GM19351 (cell line): ENCODE measurements around the gene ALK.

Experiments used
- ATAC-seq: cut with Tn5 transposase; IDR thresholded peaks from one replicate; pipeline ENCODE4 v1.9.1; 2021; ENCODE audit warnings: mild to moderate bottlenecking, moderate library complexity; ENCODE audit not compliant: unreplicated experiment

Gene ALK

DNA sequence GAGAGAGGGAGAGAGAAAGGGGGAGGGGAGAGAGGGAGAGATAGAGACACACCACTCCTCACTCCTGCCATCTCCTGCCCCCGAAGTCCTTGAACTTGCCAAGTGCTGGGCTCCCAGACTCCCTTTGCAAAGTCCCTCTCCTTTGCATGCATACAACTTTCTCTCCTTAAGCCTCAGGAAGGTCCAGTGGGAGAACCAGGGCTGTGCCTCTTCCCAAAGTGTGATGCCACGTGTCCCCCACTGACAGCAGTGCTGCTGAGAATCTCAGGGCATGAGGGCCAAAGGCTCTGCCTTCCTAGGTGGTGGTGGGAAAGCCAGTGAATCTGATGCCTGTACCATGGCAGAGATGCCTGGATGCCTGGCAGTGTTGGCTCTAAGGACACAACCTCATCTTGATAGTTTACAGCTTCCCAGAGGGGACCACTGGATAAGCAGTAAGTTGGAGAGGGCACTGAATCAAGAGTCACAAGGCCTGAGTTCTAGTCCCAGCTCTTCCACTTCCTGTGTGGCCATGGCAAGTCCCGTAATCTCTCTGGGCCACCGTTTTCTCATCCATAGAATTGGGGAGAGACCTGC lies 702.7 kb downstream of the ALK start:
- ATAC-seq = no peak

DNA sequence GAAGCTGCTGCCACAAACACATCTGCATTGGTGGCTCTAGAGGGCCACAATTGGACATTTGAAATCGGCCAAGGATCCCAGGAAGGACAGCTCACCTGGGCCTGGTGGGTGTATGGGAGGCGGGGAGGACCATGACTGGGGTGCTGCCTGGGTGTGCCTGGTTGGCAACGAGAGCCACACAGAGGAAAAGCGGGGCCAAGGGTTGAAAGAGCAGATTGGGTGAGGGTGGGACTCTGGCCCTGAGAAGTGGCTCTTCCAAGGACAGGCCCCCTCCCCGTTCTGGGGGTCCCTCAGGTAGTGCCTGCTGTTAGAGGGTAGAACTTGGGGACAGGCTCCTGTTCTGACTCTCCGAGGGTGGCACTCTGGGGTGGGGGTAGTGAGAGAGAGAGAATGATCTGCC lies 703.3 kb downstream of the ALK start:
- no peak for ATAC-seq

DNA sequence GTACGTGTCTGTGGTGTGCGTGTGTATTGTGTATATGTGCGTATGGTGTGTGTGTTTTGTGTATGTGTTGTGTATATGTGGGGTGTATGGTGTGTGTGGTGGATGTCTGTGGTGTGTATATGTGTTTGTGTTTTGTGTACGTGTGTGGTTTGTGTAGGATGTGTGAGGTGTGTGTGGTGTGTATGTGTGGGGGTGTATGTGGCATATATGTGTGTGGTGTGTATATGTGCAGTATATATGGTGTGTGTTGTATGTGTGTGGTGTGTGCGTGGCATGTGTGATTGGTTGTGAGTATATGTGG lies 704.8 kb downstream of the ALK start:
- no peak for ATAC-seq

DNA sequence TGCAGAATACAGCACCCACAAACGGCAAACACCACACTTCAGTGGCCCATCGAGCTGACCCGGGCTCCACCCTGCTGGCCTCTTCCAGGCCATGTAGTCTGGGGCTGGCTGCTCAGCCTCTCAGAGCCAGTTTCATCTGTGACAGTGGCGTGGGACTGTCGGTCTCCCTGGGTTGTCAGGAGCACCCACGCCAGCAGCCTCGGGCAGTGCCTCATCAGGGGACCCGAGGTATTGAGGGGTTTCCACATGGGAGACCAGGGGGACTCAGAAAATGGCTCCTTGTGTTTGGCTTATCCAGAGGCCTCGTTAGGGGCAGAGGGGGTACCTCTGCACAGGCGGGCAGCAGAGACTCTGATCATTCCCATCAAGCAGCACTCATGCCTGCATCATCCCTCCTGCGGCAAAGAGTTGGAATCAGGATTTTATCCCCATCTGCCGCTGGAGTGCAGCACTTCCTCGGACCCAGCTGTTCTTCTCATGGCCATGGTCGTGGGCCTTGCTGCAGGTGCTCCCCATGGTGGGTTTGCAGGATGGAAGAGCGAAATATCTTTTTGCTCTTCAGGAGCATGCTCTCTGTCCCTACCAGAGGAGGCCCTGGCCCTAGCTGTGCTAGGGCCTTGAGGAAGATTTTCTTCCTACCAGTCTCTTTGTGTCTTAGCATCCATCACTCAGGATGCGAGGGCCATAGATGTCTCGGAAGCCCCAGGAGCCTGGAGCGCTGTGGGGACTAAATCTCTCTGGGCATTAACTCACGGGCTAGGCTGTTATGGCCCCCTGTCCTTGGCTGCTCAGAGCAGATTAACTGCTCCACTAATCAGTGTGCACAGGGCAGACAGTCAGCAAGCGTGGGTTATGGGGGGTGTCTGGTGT lies 705.4 kb downstream of the ALK start:
- ATAC-seq = no peak

DNA sequence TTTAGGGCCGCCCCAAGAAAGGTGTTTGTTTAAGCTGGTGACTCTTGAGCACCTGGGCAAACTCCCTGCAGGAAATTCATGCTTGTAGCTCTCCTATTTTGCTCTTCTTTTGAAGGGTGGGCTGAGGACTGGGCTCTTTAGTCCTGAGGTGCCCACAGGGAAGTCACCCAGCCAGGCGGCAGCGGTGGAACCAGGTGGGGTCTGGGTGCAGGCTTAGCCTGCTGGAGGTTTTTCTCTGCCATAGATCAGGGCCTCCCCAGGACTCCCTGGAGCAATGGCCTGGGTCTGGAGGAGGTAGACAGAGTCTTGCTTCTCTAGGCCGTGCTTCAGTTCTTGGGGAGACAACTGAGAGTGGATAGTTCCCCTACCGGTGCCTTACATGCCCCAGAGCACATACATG lies 706.3 kb downstream of the ALK start:
- no peak for ATAC-seq

DNA sequence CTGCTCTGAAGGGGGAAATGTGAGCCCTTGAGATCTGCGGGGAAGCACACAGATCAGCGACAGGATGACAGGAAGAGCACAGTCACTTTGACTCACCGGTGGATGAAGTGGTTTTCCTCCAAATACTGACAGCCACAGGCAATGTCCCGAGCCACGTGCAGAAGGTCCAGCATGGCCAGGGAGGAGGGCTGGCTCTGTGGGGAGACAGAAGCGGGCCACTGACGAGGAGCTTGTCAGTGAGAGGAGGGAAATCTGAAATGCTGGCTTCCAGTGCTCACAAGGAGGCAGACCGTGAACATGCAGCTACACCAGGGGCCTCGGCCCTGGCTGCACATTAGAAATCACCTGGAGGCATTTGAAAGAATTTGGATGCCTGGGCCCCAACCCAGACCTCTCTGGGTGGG lies 707.5 kb downstream of the ALK start:
- no peak for ATAC-seq

DNA sequence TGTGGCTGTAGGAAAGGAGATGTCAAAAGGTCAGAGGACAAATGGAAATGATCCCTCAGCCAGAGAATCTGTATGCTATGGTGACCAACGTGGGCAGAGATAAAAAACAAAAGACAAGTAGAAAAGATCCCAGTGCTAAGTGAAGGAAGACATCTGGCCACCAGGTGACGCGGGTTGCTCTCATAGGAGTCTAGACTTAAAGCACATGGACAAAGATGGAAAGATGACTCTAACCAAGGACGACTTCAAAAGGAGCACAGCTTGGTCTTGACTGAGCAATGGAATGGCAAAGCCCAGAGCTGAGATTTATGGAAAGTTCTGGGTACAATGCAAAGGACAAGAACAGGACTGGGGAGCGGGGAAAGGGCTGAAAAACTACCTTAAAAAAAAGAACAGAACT lies 709.4 kb downstream of the ALK start:
- no peak for ATAC-seq

DNA sequence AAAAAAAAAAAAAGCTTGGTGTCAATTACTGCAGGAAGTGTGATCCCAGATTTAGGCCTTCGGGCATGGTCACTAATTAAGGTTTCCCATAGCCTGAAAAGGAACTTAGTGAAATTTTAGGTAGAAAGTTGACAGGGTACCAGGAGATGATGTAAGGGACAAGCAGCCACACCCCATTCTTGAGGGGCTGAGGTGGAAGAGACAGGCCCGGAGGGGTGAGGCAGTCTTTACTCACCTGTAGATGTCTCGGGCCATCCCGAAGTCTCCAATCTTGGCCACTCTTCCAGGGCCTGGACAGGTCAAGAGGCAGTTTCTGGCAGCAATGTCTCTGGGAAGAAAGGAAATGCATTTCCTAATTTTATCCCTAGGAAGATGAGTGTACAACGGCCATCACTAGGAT lies 711.8 kb downstream of the ALK start:
- ATAC-seq = no peak

DNA sequence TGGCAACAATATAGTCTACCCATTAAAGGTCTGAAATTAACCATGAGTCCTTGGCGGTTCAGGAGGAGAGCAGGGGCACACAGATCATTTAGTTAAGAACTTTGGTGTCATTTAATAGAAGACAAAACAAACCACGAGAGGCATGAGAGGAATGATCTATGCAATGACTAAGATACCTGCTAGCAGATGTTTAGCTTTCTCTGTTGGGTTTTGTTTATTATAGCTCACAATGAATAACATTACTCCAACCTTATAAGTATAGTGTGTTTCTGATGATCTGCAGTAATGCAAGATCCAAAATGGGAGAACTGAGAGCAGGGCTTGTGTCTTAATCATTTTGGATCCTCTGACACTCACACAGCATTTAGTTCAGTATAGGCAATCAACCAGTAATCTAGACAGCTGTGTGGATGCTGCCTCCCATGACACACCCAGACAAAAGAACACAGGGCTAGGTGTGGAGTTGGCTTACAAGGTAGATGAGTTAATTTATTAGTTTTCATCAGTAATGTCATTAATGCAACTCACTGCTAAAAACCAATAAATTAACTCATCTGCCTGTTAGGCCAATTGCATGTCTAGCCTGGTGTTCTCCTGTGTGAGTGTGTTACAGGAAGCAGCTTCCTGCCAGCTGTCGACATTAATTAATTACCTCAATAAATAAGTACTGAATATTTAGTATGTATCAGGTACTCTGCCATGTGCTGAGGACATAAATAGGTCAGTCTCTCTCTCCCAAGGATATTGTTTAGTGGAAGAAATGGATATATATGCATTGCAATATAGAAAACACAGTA lies 713.8 kb downstream of the ALK start:
- ATAC-seq = no peak

DNA sequence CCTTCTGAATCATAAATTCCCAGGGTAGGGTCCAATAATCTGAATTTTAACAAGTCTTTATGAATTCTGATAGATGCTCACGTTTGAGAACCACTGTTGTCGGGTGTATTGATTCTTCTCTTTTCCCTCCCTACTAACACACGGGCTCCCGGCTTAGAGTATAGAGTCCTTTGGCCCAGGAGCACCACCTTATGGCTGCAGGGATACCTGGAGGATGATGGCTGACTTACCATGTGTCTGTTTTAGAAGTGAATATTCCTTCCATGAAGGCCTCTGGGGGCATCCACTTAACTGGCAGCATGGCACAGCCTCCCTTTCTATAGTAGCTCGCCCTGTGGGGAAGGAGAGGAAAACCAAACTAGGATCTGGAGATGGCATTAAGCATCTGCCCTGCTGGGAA lies 714.4 kb downstream of the ALK start:
- ATAC-seq = no peak

DNA sequence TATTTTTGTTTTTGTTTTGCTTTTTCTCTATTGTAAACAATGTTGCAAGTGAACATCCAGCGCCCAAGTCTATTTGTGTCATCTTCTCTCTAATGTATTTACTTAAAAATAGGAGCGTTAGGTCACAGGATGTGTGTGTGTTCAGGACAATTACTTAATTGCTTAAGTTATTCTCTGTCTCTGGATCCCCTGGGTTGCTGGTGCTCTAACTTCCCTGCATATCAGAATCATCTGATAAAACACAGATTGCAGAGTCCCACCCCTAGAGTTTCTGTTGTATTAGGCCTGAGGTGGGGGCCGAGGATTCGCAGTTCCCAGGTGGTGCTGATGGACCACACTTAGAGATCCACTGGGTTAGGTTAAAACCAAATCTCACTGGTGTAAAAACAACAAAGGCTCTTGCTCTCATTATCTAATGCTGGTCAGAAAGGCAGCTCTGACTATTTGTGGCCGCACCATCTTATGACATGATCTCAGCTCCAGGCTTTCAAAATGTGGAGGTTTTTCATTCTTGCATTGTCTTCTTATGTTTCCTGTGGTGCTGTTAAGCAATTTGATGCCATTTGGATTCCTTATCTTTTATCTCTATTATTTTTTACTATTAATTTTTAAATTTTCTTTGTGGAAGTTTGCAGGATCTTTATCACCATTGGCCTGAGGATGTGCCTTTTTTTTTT lies 718.4 kb downstream of the ALK start:
- no peak for ATAC-seq

DNA sequence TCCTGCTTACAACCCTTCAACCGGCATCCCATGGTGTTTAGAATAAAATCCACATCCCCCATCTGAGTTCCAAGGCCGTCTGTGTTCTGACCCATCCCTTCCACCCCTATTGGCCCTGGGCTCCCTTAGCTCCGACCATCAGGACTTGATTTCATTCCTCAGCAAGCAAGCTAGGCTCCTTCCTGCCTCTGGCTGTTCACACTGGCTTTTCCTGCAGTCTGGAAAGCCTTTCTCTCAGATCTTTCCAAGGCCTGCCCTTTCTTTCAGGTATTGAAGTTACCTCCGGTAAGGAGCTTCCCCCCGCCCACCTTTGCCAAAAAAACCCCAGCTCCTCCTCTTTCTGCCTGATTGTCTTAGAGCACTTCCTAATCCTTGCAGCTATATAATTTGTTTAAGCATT lies 719.4 kb downstream of the ALK start:
- no peak for ATAC-seq

DNA sequence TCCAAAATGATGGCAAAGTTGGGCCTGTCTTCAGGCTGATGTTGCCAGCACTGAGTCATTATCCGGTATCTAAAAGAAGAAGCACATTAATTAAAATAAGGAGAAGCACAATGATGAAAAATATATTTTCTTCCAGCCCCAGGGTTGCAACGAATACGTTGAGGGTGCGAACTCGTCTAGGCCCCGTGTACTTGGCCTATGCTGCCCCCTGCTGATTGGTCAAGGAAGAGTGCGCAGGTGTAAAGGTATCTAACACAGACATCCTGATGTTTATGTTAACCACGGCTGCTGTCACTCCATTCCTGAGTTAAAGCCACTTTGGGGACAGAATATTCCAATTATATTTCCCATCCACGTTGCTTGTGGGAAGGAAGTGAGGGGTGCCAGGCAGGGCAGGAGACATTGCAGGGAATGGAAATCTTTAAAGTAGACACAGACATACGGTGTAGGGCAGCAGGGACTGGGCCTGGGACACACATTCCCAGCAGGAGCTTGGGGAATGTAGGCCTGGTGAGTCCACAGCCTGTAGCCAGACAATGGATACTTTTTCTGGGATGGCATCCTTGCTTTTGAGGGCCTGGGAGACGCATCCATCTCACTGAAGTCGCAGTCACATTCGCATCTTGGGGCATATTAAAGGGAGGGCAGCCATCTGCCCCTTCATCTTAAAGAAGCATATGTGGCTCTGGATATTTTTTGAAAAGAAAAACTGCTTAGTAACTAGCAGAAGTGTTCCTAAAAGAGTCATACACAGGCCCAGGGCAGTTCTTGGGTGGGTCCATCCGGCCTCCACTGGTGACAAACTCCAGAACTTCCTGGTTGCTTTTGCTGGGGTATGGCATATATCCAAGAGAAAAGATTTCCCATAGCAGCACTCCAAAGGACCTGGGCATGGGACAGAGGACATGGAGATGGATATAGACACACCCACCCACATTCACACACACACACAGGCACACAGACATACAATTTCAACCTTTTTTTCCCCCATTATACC lies 724.3 kb downstream of the ALK start:
- peak; percentile 49 for ATAC-seq

DNA sequence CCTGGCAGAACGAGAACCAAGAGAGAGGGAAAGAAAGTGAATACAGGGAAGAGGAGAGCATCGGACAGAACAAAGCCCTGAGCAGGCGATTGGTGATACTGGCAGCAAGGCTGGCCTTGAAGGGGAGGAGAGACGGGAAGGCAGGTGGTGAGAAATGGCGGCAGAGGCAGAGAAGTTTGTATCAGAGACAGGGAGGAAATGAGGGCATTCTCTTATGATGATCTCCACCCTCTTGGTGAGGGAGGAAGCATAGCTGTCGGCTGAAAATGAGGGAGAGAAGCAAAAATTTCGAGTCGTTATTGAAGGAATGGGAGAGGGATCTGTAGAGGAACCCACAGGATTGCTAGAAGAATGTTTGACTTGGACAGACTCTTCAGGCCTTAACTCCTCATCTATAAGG lies 725.6 kb downstream of the ALK start:
- no peak for ATAC-seq

DNA sequence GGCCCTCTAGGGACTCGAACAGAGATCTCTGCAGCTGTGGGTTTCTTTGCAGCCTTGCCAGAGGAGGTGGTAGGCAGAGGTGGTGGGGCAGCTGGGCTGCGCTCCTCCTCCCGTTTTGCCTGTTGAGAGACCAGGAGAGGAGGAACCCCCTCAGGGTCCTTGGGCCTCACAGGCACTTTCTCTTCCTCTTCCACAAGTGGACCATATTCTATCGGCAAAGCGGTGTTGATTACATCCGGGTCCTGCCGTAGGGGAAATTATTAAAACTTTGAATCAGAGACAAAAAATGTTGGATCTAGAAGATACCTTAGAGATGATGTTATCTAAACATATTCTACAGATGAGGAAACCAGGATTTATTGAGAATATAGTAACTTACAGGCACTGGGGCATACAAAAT lies 727.7 kb downstream of the ALK start:
- ATAC-seq = no peak

DNA sequence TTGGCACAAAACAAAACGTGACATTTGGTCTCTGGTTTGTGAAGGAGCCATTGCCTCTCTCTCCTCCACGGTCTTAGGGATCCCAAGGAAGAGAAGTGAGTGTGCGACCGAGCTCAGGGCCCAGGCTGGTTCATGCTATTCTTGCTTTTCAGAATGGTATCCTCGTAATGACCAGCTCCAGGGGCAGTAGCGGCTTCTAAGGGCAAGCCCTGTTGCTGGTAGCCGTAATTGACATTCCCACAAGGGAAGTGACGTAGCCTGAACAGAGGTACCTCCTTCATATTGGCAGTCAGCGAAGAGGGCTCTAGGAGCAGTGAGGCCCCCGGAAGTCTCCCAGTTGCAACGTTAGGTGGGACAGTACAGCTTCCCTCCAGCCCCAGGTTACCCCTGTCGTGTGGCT lies 728.3 kb downstream of the ALK start:
- ATAC-seq = no peak

DNA sequence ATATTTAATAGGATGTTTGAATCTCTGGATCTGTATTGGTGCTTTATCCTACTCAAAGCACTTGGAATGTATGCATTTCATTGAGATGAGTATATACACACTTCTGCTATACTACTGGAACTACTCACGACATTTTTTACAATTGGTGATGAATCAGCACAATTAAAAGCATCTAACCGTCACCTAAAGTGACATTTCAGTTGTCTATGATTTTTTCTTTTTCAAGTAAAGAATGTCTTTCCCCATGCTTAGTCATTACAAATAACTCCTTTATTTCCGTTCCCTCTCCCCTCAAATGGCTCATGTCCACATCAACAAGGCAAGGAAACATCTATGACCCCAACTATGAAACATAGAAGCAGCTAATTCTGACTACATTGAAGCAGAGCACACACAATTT lies 728.9 kb downstream of the ALK start:
- ATAC-seq = no peak

DNA sequence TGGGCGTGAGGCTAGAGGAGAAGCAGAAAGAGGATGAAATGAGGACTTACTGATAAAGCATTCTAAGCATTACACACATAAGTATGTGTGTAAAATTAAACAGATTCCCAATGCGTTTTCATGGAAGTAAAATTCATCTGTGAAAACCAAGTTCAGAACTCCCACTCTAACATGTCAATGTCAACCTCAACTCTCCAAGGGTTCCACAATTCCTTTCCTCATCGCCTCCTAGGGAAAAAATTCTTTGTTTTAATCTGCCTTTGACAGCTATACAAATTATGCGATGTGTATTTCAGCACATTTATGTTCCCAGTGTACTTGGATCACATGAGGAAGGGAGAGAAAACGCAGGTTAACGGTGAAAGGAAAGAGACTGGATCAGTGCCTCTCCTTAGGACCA lies 729.6 kb downstream of the ALK start:
- ATAC-seq = no peak

DNA sequence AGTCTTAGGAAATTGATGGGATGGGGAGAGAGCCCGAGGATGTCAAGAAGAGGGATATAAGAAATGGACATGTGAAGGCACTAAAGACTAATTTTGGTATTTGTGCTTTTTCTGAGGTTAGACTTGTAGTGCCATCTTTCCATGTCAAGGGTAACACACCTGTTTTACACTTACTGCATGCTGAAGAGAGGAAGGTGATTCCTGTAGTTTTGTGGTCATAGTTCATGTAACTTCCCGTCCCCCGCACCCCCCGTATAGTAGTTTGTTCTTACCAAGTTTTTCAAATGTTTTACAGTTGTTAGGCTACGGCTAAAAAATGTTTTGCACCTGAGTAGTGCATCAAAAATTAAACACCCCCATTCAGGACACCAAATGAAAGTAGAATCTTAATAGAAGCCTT lies 732.3 kb downstream of the ALK start:
- ATAC-seq = no peak

DNA sequence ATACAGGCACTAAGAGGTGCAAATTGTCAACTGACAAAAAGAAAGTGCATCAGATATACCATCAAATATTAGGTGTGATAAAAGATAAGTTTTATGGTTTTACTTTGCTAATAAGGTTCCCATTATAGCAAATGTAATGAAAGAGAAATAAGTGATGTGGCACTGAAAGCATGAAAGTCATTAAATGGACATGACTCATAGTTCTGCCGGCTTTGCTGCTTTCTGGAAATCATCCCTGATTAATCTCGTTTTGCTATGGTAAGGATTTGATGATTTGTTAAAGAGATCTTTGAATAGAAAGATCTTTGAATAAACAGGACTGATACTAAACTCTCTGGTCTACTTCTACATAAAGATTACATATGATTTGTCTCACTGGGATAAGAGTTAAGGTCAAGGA lies 733.5 kb downstream of the ALK start:
- ATAC-seq = no peak
